GM12878 (cell line): Measurements from ENCODE around the gene LCLAT1. TPM values are rescaled to one million over a fixed set of nuclear protein-coding genes. Genes with fewer than 3 reads are reported as not detected.

Source experiments
- ATAC-seq: fragments of 200-7000 bp; cut with Tn5 transposase; 3 replicates; pipeline ENCODE4 v1.9.1; 2020; ENCODE audit warnings: mild to moderate bottlenecking, moderate library complexity
- BruUV-seq: library from RNA; stranded (reverse); fragments of 400-500 nt; replicated peaks from 2 replicates; lab custom pipeline; 2021; lab: Mats Ljungman, UMichigan
- CTCF ChIA-PET: fragments of 300-600 bp; sonication (Branson Sonifier 250); formaldehyde crosslinking; extraction: SDS; loops from one replicate; lab custom pipeline; 2021; ENCODE audit warnings: inconsistent platforms; lab: Yijun Ruan, JAX
- POLR2A ChIA-PET: fragments of 350-600 bp; formaldehyde crosslinking; extraction: SDS; loops from one replicate; lab custom pipeline; 2021; ENCODE audit warnings: inconsistent platforms; lab: Charles Lee
- RAD21 ChIA-PET: fragments of 300-600 bp; sonication (Branson Sonifier 250); formaldehyde crosslinking; loops from one replicate; lab custom pipeline; 2023; ENCODE audit warnings: antibody characterized with exemption; ENCODE audit not compliant: unreplicated experiment; lab: Charles Lee
- SMC1A ChIA-PET: fragments of 300-600 bp; sonication (Branson Sonifier 250); formaldehyde crosslinking; loops from one replicate; lab custom pipeline; 2023; ENCODE audit not compliant: unreplicated experiment, uncharacterized antibody; lab: Charles Lee
- DNase-seq: peaks from one replicate; pipeline ENCODE4 v3.0.0-alpha.2; 2011; ENCODE audit warnings: low read depth, low spot score
- FAIRE-seq: peaks from 3 replicates; lab custom pipeline; 2011; peaks lifted over from hg19 to GRCh38; lab: Jason Lieb, UNC
- H2AFZ ChIP-seq: 2 replicates; pipeline ENCODE4 v1.6.0; 2011; ENCODE audit warnings: low read depth, low read length, control low read depth; ENCODE audit not compliant: control insufficient read depth
- H3K27ac ChIP-seq: 2 replicates; pipeline ENCODE4 v1.5.1; 2011; ENCODE audit warnings: control low read depth; ENCODE audit not compliant: control insufficient read depth, insufficient read depth
- H3K27me3 ChIP-seq, 2 experiments: replicated peaks in 1 of 2; 2 replicates each; pipeline versions ENCODE4 v1.6.0 to v1.6.1; 2011; ENCODE audit warnings: low read length in 1 of 2; ENCODE audit not compliant: control insufficient read depth in 2 of 2, insufficient read depth in 2 of 2
- H3K36me3 ChIP-seq, 2 experiments: 2 replicates each; pipeline ENCODE4 v1.5.1; 2011; ENCODE audit warnings: low read length in 1 of 2; ENCODE audit not compliant: control insufficient read depth in 2 of 2, insufficient read depth in 2 of 2
- H3K4me1 ChIP-seq: 2 replicates; pipeline ENCODE4 v1.6.1; 2011; ENCODE audit warnings: mild to moderate bottlenecking, low read length, moderate library complexity, mixed read lengths; ENCODE audit not compliant: control insufficient read depth, insufficient read depth
- H3K4me2 ChIP-seq: 2 replicates; pipeline ENCODE4 v1.6.0; 2011; ENCODE audit warnings: control low read depth; ENCODE audit not compliant: control insufficient read depth, insufficient read depth
- H3K4me3 ChIP-seq: fragments of 200-600 bp; sonication (generic); 2 replicates; pipeline ENCODE4 v1.5.1; 2016
- H3K79me2 ChIP-seq: 2 replicates; pipeline ENCODE4 v1.6.0; 2011; ENCODE audit warnings: low read length; ENCODE audit not compliant: control insufficient read depth, insufficient read depth
- H3K9ac ChIP-seq: 2 replicates; pipeline ENCODE4 v1.8.0; 2011; ENCODE audit warnings: low read length, control low read depth, mixed read lengths; ENCODE audit not compliant: control insufficient read depth, insufficient read depth
- H3K9me3 ChIP-seq: replicated peaks from 3 replicates; pipeline ENCODE4 v1.5.1; 2011; ENCODE audit warnings: mild to moderate bottlenecking, low read length; ENCODE audit not compliant: control insufficient read depth, insufficient read depth
- H4K20me1 ChIP-seq: 2 replicates; pipeline ENCODE4 v1.6.0; 2011; ENCODE audit not compliant: control insufficient read depth, insufficient read depth
- EP300 ChIP-seq, 2 experiments: fragments of 150-350 bp in 1 of 2; IDR thresholded peaks; 2 replicates each; pipeline ENCODE4 v1.6.1; 2011 to 2012; ENCODE audit warnings: low read depth in 2 of 2, low read length in 2 of 2, borderline replicate concordance in 1 of 2, improper control_type of control experiment in 1 of 2, inconsistent platforms in 1 of 2; ENCODE audit not compliant: control insufficient read depth in 1 of 2
- JUND ChIP-seq: IDR thresholded peaks from 2 replicates; pipeline ENCODE4 v1.6.1; 2012; ENCODE audit warnings: low read depth, mild to moderate bottlenecking, low read length, improper control_type of control experiment, moderate library complexity
- KDM1A ChIP-seq: fragments of 200-600 bp; sonication (generic); IDR thresholded peaks from 2 replicates; pipeline ENCODE4 v1.6.1; 2016; ENCODE audit warnings: borderline replicate concordance
- PAX8 ChIP-seq: fragments of 450-650 bp; IDR thresholded peaks from 2 replicates; pipeline ENCODE4 v1.6.1; 2017; ENCODE audit warnings: mild to moderate bottlenecking, moderate library complexity
- POU2F2 ChIP-seq: IDR thresholded peaks from 3 replicates; pipeline ENCODE4 v1.6.1; 2011; ENCODE audit warnings: low read depth, mild to moderate bottlenecking, low read length, borderline replicate concordance
- SRF ChIP-seq, 2 experiments: IDR thresholded peaks; 2 replicates each; pipeline ENCODE4 v1.6.1; 2011; ENCODE audit warnings: low read depth in 2 of 2, low read length in 2 of 2, mild to moderate bottlenecking in 1 of 2, moderate library complexity in 1 of 2
- TARDBP ChIP-seq: IDR thresholded peaks from 2 replicates; pipeline ENCODE4 v1.6.1; 2016; ENCODE audit warnings: borderline replicate concordance
- ZNF24 ChIP-seq: fragments of 450-650 bp; IDR thresholded peaks from 2 replicates; pipeline ENCODE4 v1.6.1; 2017; ENCODE audit warnings: antibody characterized with exemption, mild to moderate bottlenecking
- WGBS: methylation state at CpG from one replicate; pipeline ENCODE4 v1.1.6; 2016; ENCODE audit warnings: low lambda C conversion rate; ENCODE audit not compliant: insufficient replicate concordance, insufficient coverage; ENCODE audit errors: missing lambda C conversion rate; 5-methylcytosine and 5-hydroxymethylcytosine counted together
- in situ Hi-C: fragments of 300-500 bp; cut with MboI; formaldehyde crosslinking; loops from 9 replicates; pipeline ENCODE4 v1.14.3; 2018; ENCODE audit warnings: mixed read lengths
- intact Hi-C: fragments of 100-400 bp; cut with micrococcal nuclease; formaldehyde crosslinking; loops from one replicate; pipeline ENCODE4 v1.14.2; 2022; ENCODE audit not compliant: unreplicated experiment
- polyA plus RNA-seq, 11 experiments: library from polyadenylated mRNA; depleted of rRNA in 4 of 11; unstranded in 6 of 11; stranded (reverse) in 5 of 11; fragments of >200 nt; fragmentation: Nextera tagmentation in 4 of 11; fragmentation: Illumina TruSeq in 1 of 11; extraction: Ambion mirVana in 4 of 11; extraction: Trizol in 1 of 11; gene quantifications; 1 replicate in 1 of 11; 2 replicates in 10 of 11; pipeline versions ENCODE4 v1.2.1 to v1.2.3, GENCODE V29; 2011 to 2016; ENCODE audit warnings: inconsistent platforms in 2 of 11, missing spikeins in 2 of 11, low read depth in 1 of 11
- total RNA-seq, 4 experiments: library from RNA; depleted of rRNA in 3 of 4; stranded (reverse); fragments of >200 nt in 3 of 4; fragmentation: Illumina TruSeq in 1 of 4; extraction: Trizol in 1 of 4; gene quantifications; 2 replicates each; pipeline versions ENCODE4 v1.2.1 to v1.2.3, GENCODE V29; 2013 to 2021
- TF ChIP-seq, protein P1 (sequence below): fragments of 450-650 bp; IDR thresholded peaks from 2 replicates; pipeline ENCODE4 v1.6.1; 2017; ENCODE audit warnings: borderline replicate concordance

Gene LCLAT1
- total and polyA plus RNA-seq, 10 of the 15 experiments (the other 5 are each of a cell fraction or from before 2014, with no cell fraction given): 8.1 to 33.0 (median 15.9) TPM

- Histone ChIP-seq H3K4me1 (no peaks in the 10 kb centered on the region), H3K79me2 (no peaks in the 10 kb centered on the region), H3K9me3 (no peaks in the 10 kb centered on the region; the same call in 2 of the 3 replicates), H3K4me2 (no peak overlapping the region), H3K9ac (no peak overlapping the region), H3K36me3 (no peaks in the 10 kb centered on the region; a peak in 1 of 4 replicates), H2AFZ (no peak overlapping the region), H3K27ac (no peak overlapping the region)
- intact Hi-C loops: no loop called here
- ChIA-PET CTCF (interaction anchor here (1.0 to 2.2 kb wide), 2 partner anchors 13 to 17 kb away, joined by 3 to 6 read pairs; no protein-coding TSS in a partner anchor), SMC1A (interaction anchor here (0.7 to 1.7 kb wide), 4 partner anchors 10 to 56 kb away, joined by 4 to 8 read pairs (median 4); no protein-coding TSS in a partner anchor)
- ATAC-seq (no peak), FAIRE-seq (no peak)
- WGBS: 96% methylated on average over 1 of the region's 1 CpG
- TF ChIP-seq, protein P1, sequence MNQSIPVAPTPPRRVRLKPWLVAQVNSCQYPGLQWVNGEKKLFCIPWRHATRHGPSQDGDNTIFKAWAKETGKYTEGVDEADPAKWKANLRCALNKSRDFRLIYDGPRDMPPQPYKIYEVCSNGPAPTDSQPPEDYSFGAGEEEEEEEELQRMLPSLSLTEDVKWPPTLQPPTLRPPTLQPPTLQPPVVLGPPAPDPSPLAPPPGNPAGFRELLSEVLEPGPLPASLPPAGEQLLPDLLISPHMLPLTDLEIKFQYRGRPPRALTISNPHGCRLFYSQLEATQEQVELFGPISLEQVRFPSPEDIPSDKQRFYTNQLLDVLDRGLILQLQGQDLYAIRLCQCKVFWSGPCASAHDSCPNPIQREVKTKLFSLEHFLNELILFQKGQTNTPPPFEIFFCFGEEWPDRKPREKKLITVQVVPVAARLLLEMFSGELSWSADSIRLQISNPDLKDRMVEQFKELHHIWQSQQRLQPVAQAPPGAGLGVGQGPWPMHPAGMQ: no peak
- no peak for TF ChIP-seq JUND
- no peak for TF ChIP-seq SRF (IDR thresholded peaks at IDR 0.05; ENCODE audit: low read depth in 2 of 2, low read length in 2 of 2)
- TF ChIP-seq, all 136 proteins: peak for 0
- in situ Hi-C loops: no loop called here
- POLR2A ChIA-PET: no interaction called here
- DNase-seq: no peak
- H3K27me3 ChIP-seq: no peaks in the 10 kb centered on the region
- BruUV-seq: no TSS peak
- RAD21 ChIA-PET: interaction anchor here (0.8 to 1.0 kb wide), 2 partner anchors 8 to 10 kb away, joined by 3 read pairs; no protein-coding TSS in a partner anchor
- H4K20me1 ChIP-seq: no peaks in the 10 kb centered on the region
- H3K4me3 ChIP-seq: no peak overlapping the region
Observed at GRCh38 chr2:30590407-30590806, 143.4 kb downstream of the LCLAT1 start.

DNA sequence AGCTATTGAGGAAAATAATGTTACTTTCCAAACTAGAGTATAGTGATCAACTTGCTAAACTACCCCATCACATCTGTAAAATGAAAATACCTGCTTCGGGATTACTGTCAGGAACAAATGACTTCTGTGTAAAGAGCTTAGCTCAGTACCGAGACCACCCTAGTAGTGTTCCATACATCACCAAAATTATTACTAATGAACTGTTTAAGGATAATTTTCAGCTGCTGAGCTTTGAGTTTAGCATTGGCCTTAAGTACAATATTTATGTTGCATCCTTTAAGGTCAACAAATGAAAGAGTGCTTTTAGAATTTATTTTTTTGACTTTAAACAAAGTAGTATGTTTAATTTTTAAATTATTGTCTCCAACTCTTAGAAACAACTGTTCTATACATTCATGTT lies 144.1 kb downstream of the LCLAT1 start:
- intact Hi-C loops: no loop called here
- SMC1A ChIA-PET: interaction anchor here (0.7 to 1.7 kb wide), 5 partner anchors 9 to 55 kb away, joined by 3 to 8 read pairs (median 4); no protein-coding TSS in a partner anchor
- RAD21 ChIA-PET: interaction anchor here (0.8 to 1.1 kb wide), 3 partner anchors 9 to 50 kb away, joined by 3 read pairs; no protein-coding TSS in a partner anchor
- H3K27ac ChIP-seq: no peak overlapping the region
- in situ Hi-C loops: no loop called here
- no peaks in the 10 kb centered on the region for H4K20me1 ChIP-seq
- BruUV-seq: no TSS peak
- ATAC-seq (no peak), FAIRE-seq (no peak), DNase-seq (no peak)
- no peak overlapping the region for H2AFZ ChIP-seq
- no peaks in the 10 kb centered on the region; the same call in 2 of the 3 replicates for H3K9me3 ChIP-seq
- no peak overlapping the region for H3K4me3 ChIP-seq
- no peaks in the 10 kb centered on the region for H3K79me2 ChIP-seq
- CTCF ChIA-PET: interaction anchor here (1.0 to 2.2 kb wide), 3 partner anchors 14 to 426 kb away, joined by 3 to 6 read pairs (median 3); no protein-coding TSS in a partner anchor
- no peaks in the 10 kb centered on the region; a peak in 1 of 4 replicates for H3K36me3 ChIP-seq
- no peaks in the 10 kb centered on the region for H3K27me3 ChIP-seq
- no peak overlapping the region for H3K9ac ChIP-seq
- H3K4me1 ChIP-seq: no peaks in the 10 kb centered on the region
- POLR2A ChIA-PET: interaction anchor here (0.8 kb wide), 1 partner anchor 9 kb away, joined by 3 read pairs; no protein-coding TSS in a partner anchor
- TF ChIP-seq PAX8: no peak
- no peak for TF ChIP-seq EP300 (IDR thresholded peaks at IDR 0.05; ENCODE audit: borderline replicate concordance in 1 of 2, control insufficient read depth in 1 of 2, low read depth in 2 of 2, low read length in 2 of 2)
- no peak for TF ChIP-seq TARDBP
- TF ChIP-seq ZNF24: no peak
- no peak for TF ChIP-seq KDM1A
- no peak for TF ChIP-seq POU2F2
- WGBS: 95% methylated on average over 2 of the region's 2 CpGs
- H3K4me2 ChIP-seq: no peak overlapping the region
